B cell (primary cell): ENCODE measurements around the gene HCST. TPM values are rescaled to one million over a fixed set of nuclear protein-coding genes. Genes with fewer than 3 reads are reported as not detected.
A peak's percentile ranks its signal among the peaks of the same experiment; 100 is the strongest.

Experiments used
- ATAC-seq: fragments of 200-7000 bp; cut with Tn5 transposase; one replicate; pipeline ENCODE4 v1.10.0; 2021; ENCODE audit warnings: low read depth, mild to moderate bottlenecking, moderate number of reproducible peaks, moderate library complexity
- CTCF ChIA-PET: fragments of 350-600 bp; sonication (Branson Sonifier 250); formaldehyde crosslinking; loops from one replicate; lab custom pipeline; 2021; ENCODE audit warnings: antibody characterized with exemption, inconsistent platforms; lab: Charles Lee
- POLR2A ChIA-PET: fragments of 350-600 bp; sonication (Branson Sonifier 250); formaldehyde crosslinking; loops from one replicate; lab custom pipeline; 2021; ENCODE audit warnings: antibody characterized with exemption; lab: Charles Lee
- DNase-seq: peaks from one replicate; pipeline ENCODE4 v3.0.0; 2013
- H2AFZ ChIP-seq: 2 replicates; pipeline ENCODE4 v1.6.1; 2012; ENCODE audit warnings: mild to moderate bottlenecking, low read depth, low read length; ENCODE audit not compliant: insufficient read depth, poor library complexity, severe bottlenecking
- H3K27ac ChIP-seq, 2 donors: 1 replicate in 1 of 2; 2 replicates in 1 of 2; pipeline ENCODE4 v1.5.1; 2012 to 2013; ENCODE audit warnings: low read length in 2 of 2, mild to moderate bottlenecking in 2 of 2, moderate library complexity in 1 of 2
- H3K27me3 ChIP-seq, 4 experiments: fragments of 200-600 bp in 1 of 4; sonication (generic) in 1 of 4; replicated peaks in 1 of 4; 1 replicate in 2 of 4; 2 replicates in 2 of 4; pipeline versions ENCODE4 v1.6.1 to v1.7.0; 2013 to 2016; ENCODE audit warnings: low read length in 3 of 4, mild to moderate bottlenecking in 2 of 4, mixed read lengths in 1 of 4, moderate library complexity in 1 of 4; ENCODE audit not compliant: insufficient read depth in 4 of 4, control insufficient read depth in 3 of 4; ENCODE audit errors: control extremely low read depth in 1 of 4
- H3K36me3 ChIP-seq, 2 experiments: replicated peaks in 1 of 2; 1 replicate in 1 of 2; 2 replicates in 1 of 2; pipeline versions ENCODE4 v1.6.1 to v1.7.1; 2013; ENCODE audit warnings: low read length in 1 of 2; ENCODE audit not compliant: insufficient read depth in 2 of 2, control insufficient read depth in 1 of 2; ENCODE audit errors: control extremely low read depth in 1 of 2, extremely low read depth in 1 of 2
- H3K4me1 ChIP-seq, 2 donors: fragments of 200-600 bp in 1 of 2; sonication (generic) in 1 of 2; 1 replicate in 1 of 2; 2 replicates in 1 of 2; pipeline versions ENCODE4 v1.5.1 to v1.6.1; 2013 to 2017; ENCODE audit warnings: low read length in 2 of 2; ENCODE audit not compliant: control insufficient read depth in 2 of 2, insufficient read depth in 2 of 2
- H3K4me2 ChIP-seq: replicated peaks from 2 replicates; pipeline ENCODE3; 2012; ENCODE audit warnings: mild to moderate bottlenecking, low read depth, low read length; ENCODE audit not compliant: poor library complexity, severe bottlenecking
- H3K4me3 ChIP-seq, 5 experiments: fragments of 200-600 bp in 1 of 5; sonication (generic) in 1 of 5; 1 replicate in 3 of 5; 2 replicates in 2 of 5; pipeline versions ENCODE4 v1.5.1 to v1.7.0; 2011 to 2016; ENCODE audit warnings: low read length in 4 of 5, mild to moderate bottlenecking in 4 of 5, low read depth in 2 of 5, control low read depth in 1 of 5, moderate library complexity in 1 of 5; ENCODE audit not compliant: insufficient read depth in 1 of 5; ENCODE audit errors: control extremely low read depth in 1 of 5, extremely low read depth in 1 of 5
- H3K79me2 ChIP-seq: fragments of 200-600 bp; sonication (generic); one replicate; pipeline ENCODE4 v1.6.0; 2016; ENCODE audit warnings: low read length; ENCODE audit not compliant: control insufficient read depth, insufficient read depth
- H3K9ac ChIP-seq: fragments of 200-600 bp; sonication (generic); 2 replicates; pipeline ENCODE4 v1.6.1; 2017; ENCODE audit warnings: mild to moderate bottlenecking, low read length, moderate library complexity
- H3K9me3 ChIP-seq, 3 donors: one replicate each; pipeline versions ENCODE4 v1.6.1 to v1.7.1; 2013; ENCODE audit warnings: low read length in 2 of 3; ENCODE audit not compliant: control insufficient read depth in 2 of 3, insufficient read depth in 1 of 3; ENCODE audit errors: control extremely low read depth in 1 of 3
- H4K20me1 ChIP-seq: 2 replicates; pipeline ENCODE4 v1.6.0; 2012; ENCODE audit warnings: mild to moderate bottlenecking, low read length; ENCODE audit not compliant: insufficient read depth, control insufficient read depth, poor library complexity, severe bottlenecking
- H3K27ac Mint-ChIP-seq: one replicate; pipeline ENCODE4 v1.8.0; 2021; ENCODE audit warnings: mixed read lengths
- H3K27me3 Mint-ChIP-seq: one replicate; pipeline ENCODE4 v1.8.0; 2021; ENCODE audit warnings: mixed read lengths
- H3K4me1 Mint-ChIP-seq: one replicate; pipeline ENCODE4 v1.8.0; 2021; ENCODE audit warnings: mixed read lengths
- H3K4me3 Mint-ChIP-seq: one replicate; pipeline ENCODE4 v1.8.0; 2021; ENCODE audit warnings: mixed read lengths
- H3K9me3 Mint-ChIP-seq: one replicate; pipeline ENCODE4 v1.8.0; 2022; ENCODE audit warnings: mixed read lengths; ENCODE audit not compliant: insufficient read depth
- EZH2 ChIP-seq: IDR thresholded peaks from 2 replicates; pipeline ENCODE4 v1.6.1; 2012; ENCODE audit warnings: borderline replicate concordance, low read depth, mild to moderate bottlenecking, moderate library complexity, low read length; ENCODE audit not compliant: insufficient read depth, poor library complexity, severe bottlenecking
- WGBS: methylation state at CpG from one replicate; pipeline ENCODE4 v1.1.5; 2013; ENCODE audit warnings: missing lambda C conversion rate; ENCODE audit not compliant: insufficient coverage; 5-methylcytosine and 5-hydroxymethylcytosine counted together
- intact Hi-C: fragments of 100-400 bp; cut with micrococcal nuclease; formaldehyde crosslinking; loops from one replicate; pipeline ENCODE4 v1.10.0; 2022
- polyA plus RNA-seq: library from polyadenylated mRNA; depleted of rRNA; stranded (reverse); fragments of >200 nt; gene quantifications from 2 replicates; pipeline ENCODE4 v1.2.3, GENCODE V29; 2012
- total RNA-seq, 2 donors: library from RNA; stranded (reverse); fragments of 120-200 nt in 1 of 2; gene quantifications; 1 replicate in 1 of 2; 2 replicates in 1 of 2; pipeline versions ENCODE4 v1.2.3 to v1.2.4, GENCODE V29; 2013 to 2022
- TF ChIP-seq, protein P1 (sequence below): fragments of 200-600 bp; IDR thresholded peaks from one replicate; pipeline ENCODE4 v1.8.0; 2022; ENCODE audit warnings: antibody characterized with exemption, mild to moderate bottlenecking

The HCST gene
- total and polyA plus RNA-seq, 2 donors (not counting 1 experiment from before 2014, with no cell fraction given) = 4.8 to 40.6 TPM

DNA sequence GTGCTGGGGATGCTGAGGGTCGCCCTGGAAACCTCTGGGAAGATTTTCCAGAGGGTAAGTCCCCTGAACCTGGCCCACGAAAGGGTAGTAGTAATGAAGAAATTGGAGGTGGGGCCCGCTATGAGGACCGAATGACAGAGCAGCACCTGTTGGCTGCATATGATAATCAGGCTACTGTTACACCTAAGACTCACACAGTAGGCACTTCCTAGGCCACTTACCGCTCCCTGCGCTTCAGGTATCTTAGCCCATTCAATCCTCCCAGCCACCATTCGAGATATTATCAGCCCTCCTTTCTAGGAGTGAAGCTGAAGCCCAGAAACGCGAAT, 29.5 kb downstream of the HCST start:
- 17% methylated on average over 5 of the region's 9 CpGs for WGBS
- H3K9me3 ChIP-seq = no peaks in the 10 kb centered on the region
- POLR2A ChIA-PET = interaction anchor here (0.6 to 3.5 kb wide), 6 partner anchors 28 to 206 kb away, joined by 3 to 34 read pairs (median 4); partner anchors contain the start of gene NFKBID
- no peak overlapping the region for H3K9ac ChIP-seq
- H3K4me1 Mint-ChIP-seq = peaks cover 42% of the 10 kb centered on the region
- no peak for TF ChIP-seq EZH2
- TF ChIP-seq, protein P1, sequence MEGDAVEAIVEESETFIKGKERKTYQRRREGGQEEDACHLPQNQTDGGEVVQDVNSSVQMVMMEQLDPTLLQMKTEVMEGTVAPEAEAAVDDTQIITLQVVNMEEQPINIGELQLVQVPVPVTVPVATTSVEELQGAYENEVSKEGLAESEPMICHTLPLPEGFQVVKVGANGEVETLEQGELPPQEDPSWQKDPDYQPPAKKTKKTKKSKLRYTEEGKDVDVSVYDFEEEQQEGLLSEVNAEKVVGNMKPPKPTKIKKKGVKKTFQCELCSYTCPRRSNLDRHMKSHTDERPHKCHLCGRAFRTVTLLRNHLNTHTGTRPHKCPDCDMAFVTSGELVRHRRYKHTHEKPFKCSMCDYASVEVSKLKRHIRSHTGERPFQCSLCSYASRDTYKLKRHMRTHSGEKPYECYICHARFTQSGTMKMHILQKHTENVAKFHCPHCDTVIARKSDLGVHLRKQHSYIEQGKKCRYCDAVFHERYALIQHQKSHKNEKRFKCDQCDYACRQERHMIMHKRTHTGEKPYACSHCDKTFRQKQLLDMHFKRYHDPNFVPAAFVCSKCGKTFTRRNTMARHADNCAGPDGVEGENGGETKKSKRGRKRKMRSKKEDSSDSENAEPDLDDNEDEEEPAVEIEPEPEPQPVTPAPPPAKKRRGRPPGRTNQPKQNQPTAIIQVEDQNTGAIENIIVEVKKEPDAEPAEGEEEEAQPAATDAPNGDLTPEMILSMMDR = peak; percentile 60
- H3K27ac Mint-ChIP-seq = peak overlapping the region; percentile 86
- H4K20me1 ChIP-seq = no peaks in the 10 kb centered on the region
- DNase-seq (no peak), ATAC-seq (no peak)
- H2AFZ ChIP-seq = peak overlapping the region; percentile 57
- H3K9me3 Mint-ChIP-seq = no peaks in the 10 kb centered on the region
- H3K4me3 ChIP-seq = no peak overlapping the region
- H3K79me2 ChIP-seq = no peaks in the 10 kb centered on the region
- H3K4me2 ChIP-seq = peak overlapping the region; percentile 52
- intact Hi-C loops = loop anchor here (1.0 kb wide), 8 partner anchors 32 to 239 kb away; partner anchors contain the start of genes LIN37, NFKBID, PROSER3 and SDHAF1
- H3K27me3 ChIP-seq = peaks cover 0 to 13% (median 3%) of the 10 kb centered on the region in 4 experiments
- H3K36me3 ChIP-seq = no peaks in the 10 kb centered on the region
- peak overlapping the region; percentile 77 for H3K4me3 Mint-ChIP-seq
- CTCF ChIA-PET = interaction anchor here (0.6 to 8.0 kb wide), 9 partner anchors 23 to 50 kb away, joined by 3 to 168 read pairs (median 4); partner anchors contain the start of genes NFKBID and TYROBP
- peaks cover 44 to 59% of the 10 kb centered on the region in 2 donors for H3K4me1 ChIP-seq
- peaks cover 5% of the 10 kb centered on the region for H3K27me3 Mint-ChIP-seq
- peak overlapping the region; percentile 25 to 57 for H3K27ac ChIP-seq

DNA sequence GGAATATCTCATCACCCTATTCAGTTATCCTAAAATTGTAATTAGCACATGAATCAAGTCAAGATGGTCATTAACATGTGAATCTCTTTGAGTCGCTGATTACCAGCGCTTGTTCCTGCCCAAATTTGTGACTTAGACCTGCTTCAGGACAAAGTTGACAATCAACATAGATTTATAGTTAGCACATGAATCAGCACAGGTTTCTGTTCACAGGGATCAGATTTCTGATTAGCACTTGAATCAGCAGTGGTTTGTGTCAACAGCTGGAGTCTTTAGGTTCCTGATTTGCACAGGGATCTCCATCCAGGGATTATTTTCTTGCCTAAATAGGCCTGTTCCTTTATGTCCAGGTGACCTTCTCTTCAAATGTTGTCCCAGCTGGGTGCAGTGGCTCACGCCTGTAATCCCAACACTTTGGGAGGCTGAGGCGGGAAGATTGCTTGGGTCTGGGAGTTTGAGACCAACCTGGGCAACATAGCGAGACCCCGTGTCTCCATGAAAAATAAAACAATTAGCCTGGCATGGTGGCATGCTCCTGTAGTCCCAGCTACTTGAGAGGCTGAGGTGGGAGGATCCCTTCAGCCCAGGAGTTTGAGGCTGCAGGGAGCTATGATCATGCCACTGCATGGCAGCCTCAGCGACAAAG, 30.1 kb downstream of the HCST start:
- H3K4me2 ChIP-seq = peak overlapping the region; percentile 52
- peaks cover 0 to 16% (median 3%) of the 10 kb centered on the region in 4 experiments for H3K27me3 ChIP-seq
- ATAC-seq = no peak
- H3K27ac ChIP-seq = peak overlapping the region; percentile 25 to 57
- CTCF ChIA-PET = interaction anchor here (0.6 to 8.0 kb wide), 8 partner anchors 29 to 240 kb away, joined by 3 to 168 read pairs (median 3); no protein-coding TSS in a partner anchor
- H3K79me2 ChIP-seq = no peaks in the 10 kb centered on the region
- no peak overlapping the region for H3K4me3 ChIP-seq
- peak overlapping the region; percentile 86 for H3K27ac Mint-ChIP-seq
- peaks cover 49 to 63% of the 10 kb centered on the region in 2 donors for H3K4me1 ChIP-seq
- intact Hi-C loops = no loop called here
- no peaks in the 10 kb centered on the region for H3K9me3 Mint-ChIP-seq
- TF ChIP-seq EZH2 = no peak
- TF ChIP-seq, protein P1 = no peak
- 77% methylated on average over 5 of the region's 7 CpGs for WGBS
- H3K4me3 Mint-ChIP-seq = no peak overlapping the region
- H3K27me3 Mint-ChIP-seq = peaks cover 5% of the 10 kb centered on the region
- H4K20me1 ChIP-seq = no peaks in the 10 kb centered on the region
- peaks cover 42% of the 10 kb centered on the region for H3K4me1 Mint-ChIP-seq
- peak overlapping the region; percentile 57 for H2AFZ ChIP-seq
- H3K9ac ChIP-seq = no peak overlapping the region
- no peaks in the 10 kb centered on the region for H3K9me3 ChIP-seq
- DNase-seq = no peak
- H3K36me3 ChIP-seq = no peaks in the 10 kb centered on the region
- POLR2A ChIA-PET = interaction anchor here (0.6 to 1.3 kb wide), 2 partner anchors 51 to 205 kb away, joined by 3 to 5 read pairs; no protein-coding TSS in a partner anchor
